Measurements from ENCODE around the gene SLC16A3.
A peak's percentile ranks its signal among the peaks of the same experiment; 100 is the strongest.

Gene SLC16A3

DNA sequence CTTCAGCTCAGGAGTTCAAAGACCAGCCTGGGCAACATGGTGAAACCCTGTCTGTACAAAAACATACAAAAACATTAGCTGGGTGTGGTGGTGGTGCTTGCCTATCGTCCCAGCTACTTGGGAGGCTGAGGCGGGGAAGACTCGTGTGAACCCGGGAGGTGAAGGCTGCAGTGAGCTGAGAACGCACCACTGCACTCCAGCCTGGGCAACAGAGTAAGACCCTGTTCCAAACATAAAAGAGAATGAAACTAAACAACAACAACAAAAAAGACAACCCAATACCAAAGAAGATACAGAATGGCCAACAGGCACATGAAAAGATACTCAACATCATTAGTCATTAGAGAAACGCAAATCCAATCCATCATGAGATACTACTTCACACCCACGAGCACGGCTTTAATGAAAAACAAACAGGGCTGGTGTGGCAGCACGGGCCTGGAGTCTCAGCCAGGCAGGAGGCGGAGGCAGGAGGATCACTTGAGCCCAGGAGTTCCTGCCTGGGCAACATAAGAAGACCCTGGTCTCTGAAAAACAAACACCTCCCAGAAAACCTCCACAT, 7.4 kb upstream of the SLC16A3 start:
- DNase-seq = no peak

GRCh38 chr17:82222816-82223215, 6.0 kb upstream of the SLC16A3 start:
- DNase-seq = no peak

DNA sequence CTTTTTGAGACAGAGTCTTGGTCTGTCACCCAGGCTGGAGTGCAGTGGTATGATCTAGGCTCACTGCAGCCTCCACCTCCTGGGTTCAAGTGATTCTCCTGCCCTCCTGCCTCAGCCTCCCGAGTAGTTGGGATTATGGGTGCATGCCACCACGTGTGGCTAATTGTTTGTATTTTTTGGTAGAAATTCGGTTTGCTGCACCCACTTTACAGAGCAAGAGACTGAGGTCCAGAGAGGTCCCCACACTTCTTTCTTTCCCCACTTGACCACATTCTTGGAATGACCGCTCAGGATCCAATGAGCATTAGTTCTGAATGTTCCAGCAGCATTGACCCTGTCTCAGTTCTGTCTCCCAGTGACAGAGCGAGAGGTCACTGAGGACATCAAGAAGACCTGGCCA, 5.3 kb upstream of the SLC16A3 start:
- no peak for DNase-seq

DNA sequence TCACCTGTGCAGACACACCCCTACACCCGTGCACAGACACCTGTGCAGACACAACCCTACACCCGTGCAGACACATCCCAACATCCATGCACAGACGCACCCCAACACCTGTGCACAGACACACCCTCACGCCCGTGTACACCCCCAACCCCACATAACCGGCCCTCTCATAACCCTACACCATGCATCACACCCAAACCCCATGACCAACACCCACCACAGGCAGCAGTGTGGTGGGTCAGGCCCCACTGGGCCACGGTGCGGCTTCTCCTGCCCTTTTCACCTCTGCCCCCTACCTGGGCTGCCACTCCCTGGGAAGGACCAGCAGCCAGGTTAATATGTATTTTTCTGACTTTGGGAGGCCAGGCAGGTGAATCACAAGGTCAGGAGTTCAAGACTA, 4.2 kb upstream of the SLC16A3 start:
- no peak for DNase-seq

DNA sequence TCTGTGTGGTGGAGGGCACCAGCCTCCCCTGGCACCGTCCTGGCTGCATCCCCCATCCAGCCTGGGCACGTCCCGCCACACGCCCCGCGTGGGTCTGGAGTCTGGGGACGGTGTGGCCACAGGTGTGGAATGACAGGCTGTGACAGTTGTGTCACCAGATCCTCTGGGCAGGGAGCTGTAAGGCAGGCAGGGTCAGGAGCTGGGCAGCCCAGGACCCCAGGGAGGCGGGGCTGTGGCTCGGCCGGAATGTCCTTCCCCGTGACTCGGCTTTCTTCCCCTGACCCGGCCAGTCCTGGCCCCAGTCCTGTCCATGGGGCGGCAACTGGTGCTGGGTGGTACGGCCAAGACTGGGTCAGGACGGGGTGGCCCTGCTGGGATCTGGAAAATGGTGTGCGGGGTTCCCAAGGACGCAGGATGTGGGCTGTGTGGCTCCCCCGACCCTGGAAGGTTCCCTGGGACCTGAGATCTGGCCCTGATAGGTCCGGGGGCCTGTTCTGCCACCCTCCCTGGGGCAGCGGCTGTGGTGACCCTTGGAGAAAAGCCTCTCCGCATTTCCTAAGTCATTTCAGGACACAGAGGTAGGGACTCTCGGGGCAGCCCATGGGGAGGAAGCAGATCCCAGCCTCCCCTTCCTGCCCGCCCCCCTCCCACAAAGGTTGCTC, 3.3 kb upstream of the SLC16A3 start:
- DNase-seq = no peak

GRCh38 chr17:82226146-82226808, 2.6 kb upstream of the SLC16A3 start:
- DNase-seq = no peak

DNA sequence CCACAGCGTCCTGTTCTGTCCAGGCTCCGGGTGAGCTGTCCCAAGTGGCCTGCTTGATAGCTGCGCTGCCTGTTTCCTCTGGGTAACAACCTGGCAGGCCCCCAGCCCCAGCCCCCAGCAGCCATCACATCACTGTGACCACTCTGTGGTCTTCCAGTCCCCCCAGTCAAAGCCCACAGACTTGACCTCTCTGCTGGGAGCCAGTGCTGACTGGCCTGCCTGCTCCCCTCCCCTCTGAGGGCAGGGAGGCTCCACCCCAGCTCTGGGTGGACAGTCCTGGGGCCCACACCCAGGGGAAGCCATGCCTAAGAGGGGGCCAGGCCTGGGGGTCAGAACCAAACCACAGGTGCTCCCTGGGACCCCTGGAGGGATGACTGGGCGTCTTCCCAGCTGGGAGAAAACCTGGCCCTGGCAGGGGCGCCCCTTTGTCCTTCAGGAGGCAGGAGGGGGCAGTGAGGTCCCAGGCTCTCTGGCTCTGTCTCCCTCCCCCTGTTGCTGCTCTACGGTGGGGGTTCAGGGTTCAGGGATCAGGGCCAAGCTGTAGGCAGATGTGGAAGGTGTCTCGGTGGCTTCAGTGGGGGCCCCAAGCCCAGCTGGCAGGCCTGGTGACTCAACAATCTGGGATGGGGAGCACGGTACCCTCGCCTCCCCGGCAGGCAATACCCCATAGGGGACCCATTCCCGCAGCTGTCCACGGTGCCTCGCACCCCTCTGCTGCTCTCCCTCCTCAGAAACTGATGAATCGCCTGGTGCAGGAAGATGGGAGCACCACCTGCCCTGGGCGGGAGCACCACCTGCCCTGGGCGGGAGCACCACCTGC, 1.8 kb upstream of the SLC16A3 start:
- no peak for DNase-seq

GRCh38 chr17:82227629-82228277, 1.1 kb upstream of the SLC16A3 start:
- DNase-seq = no peak

DNA sequence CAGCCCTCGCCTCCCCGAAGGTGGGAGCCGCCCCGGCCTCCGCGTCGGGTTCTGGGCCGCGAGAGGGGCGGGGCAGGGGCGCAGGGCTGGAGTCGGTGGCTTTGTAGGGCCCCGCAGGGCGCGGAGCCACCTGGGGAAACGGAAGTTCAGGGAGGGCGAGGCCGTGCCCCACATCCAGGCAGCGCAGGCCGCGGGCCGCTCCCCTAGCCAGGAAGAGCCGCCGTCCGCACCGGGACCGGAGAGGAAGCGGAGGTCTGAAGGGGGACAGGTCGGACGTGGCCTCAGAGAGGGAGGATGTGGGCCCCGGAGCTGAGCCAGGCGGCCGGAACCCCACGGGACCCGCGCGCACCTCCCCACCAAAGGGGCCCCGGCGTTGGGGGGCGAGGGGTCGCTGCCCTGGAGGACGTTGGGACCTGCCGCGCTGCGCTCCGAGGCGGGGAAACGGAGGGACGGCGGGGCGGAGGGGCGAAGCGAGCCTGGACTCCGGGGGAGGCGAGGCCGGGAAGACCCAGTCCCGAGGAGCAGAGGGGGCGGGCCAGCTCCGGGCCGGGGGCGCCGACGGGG, 482 bp upstream of the SLC16A3 start:
- DNase-seq = no peak

GRCh38 chr17:82229698-82230608, 1.1 kb downstream of the SLC16A3 start:
- no peak for DNase-seq

DNA sequence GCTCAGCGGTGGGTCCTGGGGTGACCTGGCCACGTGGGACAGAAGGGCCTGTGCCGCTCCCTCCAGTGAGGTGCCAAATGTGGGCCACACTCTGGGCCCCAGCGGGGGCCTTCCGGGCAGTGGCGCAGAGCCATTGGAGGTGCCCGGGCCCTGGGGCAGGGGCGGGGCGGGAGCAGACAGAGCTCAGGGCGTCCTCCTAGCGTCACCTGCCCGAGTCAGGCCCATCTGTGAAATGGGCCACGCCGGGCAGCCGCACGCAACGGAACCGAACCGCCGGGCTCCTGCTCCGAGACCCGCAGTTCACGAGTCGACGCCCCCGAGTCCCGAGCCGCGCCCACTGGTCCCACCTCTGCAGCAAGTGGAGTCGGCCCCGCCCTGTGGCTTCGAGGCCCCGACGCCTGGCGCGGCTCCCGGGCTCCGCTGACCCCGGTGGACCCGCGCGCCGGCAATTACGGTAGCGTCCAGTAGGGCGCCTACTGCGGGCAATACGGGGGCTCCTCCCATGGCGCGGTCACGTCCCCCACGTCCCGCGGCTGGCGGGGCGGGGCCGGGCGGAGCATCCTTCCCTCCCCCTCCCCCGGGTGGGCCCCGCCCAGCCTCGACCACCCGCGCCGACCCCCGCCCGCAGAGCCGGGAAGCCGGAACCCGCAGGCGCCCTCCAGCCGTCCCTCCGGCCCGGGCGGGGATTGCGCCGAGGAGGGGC, 1.9 kb downstream of the SLC16A3 start:
- DNase-seq = peak in 37 of 58 donors; percentile 22 to 73 (median 49)

DNA sequence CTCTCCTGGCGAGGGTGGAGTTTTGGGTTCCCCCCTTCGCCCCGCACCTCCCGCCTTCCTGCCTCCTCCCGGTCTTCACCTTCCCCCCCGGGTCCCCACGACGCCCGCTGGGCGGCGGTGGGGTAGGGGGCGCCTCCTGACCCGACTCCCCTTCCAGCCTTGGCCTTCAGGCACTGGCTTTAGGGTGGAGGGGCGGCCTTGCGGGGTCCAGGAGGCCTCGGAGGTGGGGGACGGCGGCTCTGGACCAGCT, 2.4 kb downstream of the SLC16A3 start:
- DNase-seq = peak in 1 of 58 donors; percentile 60

- DNase-seq = peak in 23 of 58 donors; percentile 20 to 56 (median 39)
Observed at GRCh38 chr17:82231562-82232321, 2.9 kb downstream of the SLC16A3 start.

GRCh38 chr17:82232322-82232820, 3.5 kb downstream of the SLC16A3 start:
- no peak for DNase-seq

DNA sequence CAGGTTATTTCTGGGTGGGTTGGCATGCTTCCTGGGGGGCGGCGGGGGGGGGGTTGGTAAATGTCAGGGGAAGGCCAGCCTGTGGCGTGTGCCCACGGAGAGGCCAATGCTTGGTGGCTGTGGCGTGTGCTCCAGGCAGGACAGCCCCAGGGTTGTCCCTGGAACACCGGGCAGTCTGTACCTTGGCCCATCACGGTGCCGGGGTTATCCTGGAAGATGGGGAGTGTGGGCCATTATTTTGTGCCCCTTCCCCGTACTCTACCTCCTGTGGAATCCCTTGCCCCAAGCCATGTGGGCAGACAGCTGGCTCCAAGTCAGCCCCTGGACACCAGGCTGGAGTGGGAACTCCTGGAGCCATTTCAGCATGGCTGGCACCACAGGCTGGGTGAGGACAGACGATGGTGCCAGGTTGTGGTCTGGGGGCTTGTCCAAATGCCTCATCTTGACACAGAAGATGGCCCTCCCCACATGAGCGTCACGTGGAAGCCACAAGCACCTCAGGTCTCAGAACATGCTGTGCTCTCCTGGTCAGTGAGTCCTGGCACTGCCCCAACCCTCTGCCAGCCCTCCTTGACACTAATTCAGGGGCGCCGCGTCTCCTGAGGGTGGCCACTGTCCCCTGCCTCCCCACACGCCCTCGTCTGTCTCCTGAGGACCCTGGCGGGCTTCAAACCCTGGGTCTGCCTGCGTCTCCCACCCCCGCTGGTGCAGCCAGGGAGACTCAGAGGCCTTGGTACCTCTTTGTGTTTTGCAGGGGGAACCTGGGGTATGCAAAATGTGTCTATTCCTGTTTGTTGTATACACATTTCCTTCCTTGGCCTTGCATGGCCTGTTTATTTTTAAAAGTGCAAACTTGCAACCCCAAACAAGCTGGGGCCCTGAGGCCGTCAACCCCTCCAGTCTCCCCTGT, 4.3 kb downstream of the SLC16A3 start:
- DNase-seq = no peak

DNA sequence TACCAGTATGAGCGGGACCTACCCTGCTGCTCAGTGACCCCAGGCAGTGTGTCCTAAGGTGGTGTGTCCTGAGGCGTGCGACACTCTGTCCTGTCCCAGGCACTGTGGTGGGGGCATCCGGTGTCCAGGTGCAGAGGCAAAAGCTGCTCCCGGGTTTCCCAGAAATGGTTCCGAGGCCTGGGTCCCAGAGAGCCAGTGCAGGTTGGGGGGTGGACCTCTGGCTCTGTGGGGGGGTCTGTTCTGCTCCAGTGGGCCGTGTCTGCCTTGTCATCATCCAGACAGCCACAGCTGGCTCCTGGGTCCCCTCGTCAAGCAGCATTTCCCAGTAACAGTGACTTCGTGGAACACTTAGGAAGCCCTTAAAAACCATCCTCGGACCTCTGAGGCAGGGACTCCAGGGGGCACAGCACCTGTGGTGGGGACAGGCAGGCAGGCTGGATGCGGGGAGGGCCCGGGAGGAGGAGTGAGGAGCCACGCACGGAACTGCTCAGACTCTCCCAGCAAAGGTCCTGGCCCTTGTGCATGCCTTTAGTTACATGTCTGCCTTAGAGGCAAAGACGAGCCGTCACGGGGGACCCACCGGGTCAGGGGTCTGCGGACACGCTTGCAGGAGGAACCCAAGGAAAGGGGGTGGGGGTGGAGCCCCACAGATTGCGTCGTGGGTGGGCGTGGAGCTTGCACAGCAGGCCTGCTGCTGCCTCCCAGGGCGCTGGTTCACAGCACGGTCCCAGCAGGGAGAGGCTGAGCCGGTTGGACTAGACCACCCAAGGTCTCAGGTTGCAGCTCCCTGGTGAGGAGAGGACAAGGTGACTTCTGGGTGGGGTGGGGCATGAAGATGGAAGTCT, 5.6 kb downstream of the SLC16A3 start:
- no peak for DNase-seq

Data from anterior cingulate cortex (tissue), 58 donors.